ENCODE results near the gene STAMBP.
A peak's percentile ranks its signal among the peaks of the same experiment; 100 is the strongest.

The STAMBP gene

DNA sequence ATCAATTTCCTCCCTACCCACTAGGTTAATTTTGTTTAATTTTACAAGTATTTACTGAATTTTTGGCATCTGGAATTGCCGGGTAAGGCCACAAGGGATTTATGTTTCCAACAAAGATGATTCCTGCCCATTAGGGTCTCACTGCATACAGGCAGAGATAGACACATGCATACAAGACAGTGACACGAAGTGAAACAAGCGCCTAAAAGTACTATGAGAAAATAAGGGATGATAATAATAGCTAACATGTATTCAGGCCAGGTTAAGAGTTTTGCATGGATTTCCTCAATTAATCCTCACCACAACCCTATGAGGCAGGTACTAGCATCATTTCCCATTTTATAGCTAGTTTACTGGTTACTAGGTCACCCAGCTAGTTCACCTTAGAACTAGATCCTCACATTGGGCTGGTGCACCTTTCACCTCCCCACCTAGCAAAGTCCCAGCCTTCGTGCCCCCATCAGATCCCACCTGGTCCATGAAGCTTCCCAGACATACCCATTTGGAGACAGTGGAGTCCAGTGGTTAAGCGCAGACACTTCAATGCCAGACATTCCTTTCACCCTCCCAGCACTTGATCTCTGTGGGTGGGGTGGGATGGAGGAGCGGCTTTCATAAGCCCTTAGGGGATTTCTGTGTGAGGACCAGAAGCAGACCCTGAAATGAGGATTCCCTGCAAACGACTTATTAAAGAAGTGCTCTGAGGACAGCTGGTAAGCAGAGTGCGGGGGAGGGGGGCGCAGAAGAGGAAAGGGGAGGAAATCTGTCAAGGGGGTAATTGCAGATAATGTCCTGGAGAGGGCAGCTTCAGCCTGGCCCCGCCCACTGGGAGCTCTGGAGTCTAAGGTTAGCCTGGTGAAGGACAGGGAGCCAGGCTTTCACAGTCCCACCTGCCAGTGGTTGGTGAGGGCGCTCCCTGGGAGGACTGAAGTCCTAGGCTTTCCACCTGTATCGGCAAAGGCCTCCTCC is 92.1 kb downstream of the STAMBP start:
- peak; percentile 45 for TF ChIP-seq CTCF (IDR thresholded peaks at IDR 0.05; ENCODE audit: low read depth, low read length, missing control alignments)
- no peak for DNase-seq (ENCODE audit: low read depth)

DNA sequence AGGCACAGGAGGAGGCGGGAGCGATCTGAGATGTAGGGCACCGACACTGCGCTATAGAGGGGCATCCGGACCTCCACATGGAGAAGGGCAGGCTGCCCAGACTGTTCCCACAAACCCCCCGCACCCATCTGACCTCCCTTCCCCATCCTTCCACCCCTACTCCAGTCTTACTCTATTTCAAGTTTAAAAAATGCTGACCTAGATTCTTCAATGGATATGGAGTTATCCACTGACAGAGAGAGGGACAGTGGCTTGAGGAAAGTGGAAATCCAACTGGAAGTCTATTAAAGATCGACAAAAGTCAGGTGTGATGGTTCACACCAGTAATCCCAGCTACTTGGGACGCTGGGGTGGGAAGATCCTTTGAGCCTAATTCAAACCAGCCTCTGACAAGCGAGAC is 92.8 kb downstream of the STAMBP start:
- H3K4me3 ChIP-seq (ENCODE audit: low read depth, low read length): no peak overlapping the region
- no peak for TF ChIP-seq CTCF (IDR thresholded peaks at IDR 0.05; ENCODE audit: low read depth, low read length, missing control alignments)
- DNase-seq (ENCODE audit: low read depth): no peak

More for the DNA sequence above, 92.1 kb downstream of the STAMBP start:
- H3K4me3 ChIP-seq (ENCODE audit: low read depth, low read length): no peak overlapping the region

- DNase-seq (ENCODE audit: low read depth): no peak
- TF ChIP-seq CTCF (IDR thresholded peaks at IDR 0.05; ENCODE audit: low read depth, low read length, missing control alignments): no peak
- H3K4me3 ChIP-seq (ENCODE audit: low read depth, low read length): no peak overlapping the region
Observed at GRCh38 chr2:73922681-73923080, 93.9 kb downstream of the STAMBP start.
